ENCODE data around the gene DCLK2. TPM values are rescaled to one million over a fixed set of nuclear protein-coding genes. Genes with fewer than 3 reads are reported as not detected.

The DCLK2 gene
- total and polyA plus RNA-seq, 2 experiments from 2014 or later: 3.2 to 4.8 TPM

DNA sequence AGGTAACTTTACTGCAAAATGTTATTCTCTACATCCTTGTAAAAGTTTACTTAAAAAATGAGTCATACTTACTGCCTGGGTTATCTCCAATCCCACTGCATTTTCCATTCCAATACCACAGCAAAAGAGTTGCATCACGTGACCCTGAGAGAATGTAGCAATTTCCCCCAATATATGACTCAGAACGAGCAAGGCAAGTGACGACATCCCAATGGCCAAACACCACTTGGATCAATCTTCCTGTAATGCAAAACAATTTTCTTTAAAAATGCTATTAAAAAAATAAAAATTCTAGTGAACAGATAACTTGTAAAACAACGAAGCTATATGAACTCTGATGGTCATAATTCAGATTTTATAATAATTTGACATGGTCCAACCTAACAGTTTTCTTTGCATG, 224.3 kb downstream of the DCLK2 start:
- H3K36me3 ChIP-seq: no peaks in the 10 kb centered on the region
- no peak overlapping the region for H3K4me3 ChIP-seq
- no peaks in the 10 kb centered on the region for H3K27me3 ChIP-seq
- H3K4me1 ChIP-seq (ENCODE audit: low read depth): no peaks in the 10 kb centered on the region
- no peak overlapping the region for H3K27ac ChIP-seq
- peak in 1 of 2 donors; percentile 95 for DNase-seq (ENCODE audit: low read depth in 1 of 2, low spot score in 1 of 2)
- TF ChIP-seq CTCF (IDR thresholded peaks at IDR 0.05; ENCODE audit: low read depth, low read length): no peak
- H3K9me3 ChIP-seq (ENCODE audit: low read depth): no peaks in the 10 kb centered on the region

DNA sequence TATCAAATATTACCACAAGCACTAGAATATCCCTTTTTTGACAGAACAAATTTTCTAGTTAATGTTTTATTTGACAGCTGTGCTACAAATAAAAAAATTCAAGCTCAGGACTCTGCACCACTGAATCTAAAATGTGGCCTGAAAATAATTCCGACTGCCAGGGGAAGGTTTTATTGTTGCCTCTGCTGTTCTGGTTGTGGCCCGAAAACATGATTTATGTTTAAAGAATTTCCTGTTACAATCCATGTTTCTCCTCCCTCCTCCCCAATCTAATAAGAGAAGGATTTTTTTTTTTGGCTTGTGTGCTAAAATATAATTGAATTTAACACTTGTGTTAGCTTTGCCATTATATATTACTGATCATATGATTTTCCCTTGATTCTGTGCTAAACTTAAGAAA, 227.8 kb downstream of the DCLK2 start:
- Histone ChIP-seq H3K36me3 (no peaks in the 10 kb centered on the region), H3K9me3 (ENCODE audit: low read depth) (no peaks in the 10 kb centered on the region), H3K4me3 (no peak overlapping the region), H3K27me3 (no peaks in the 10 kb centered on the region), H3K4me1 (ENCODE audit: low read depth) (peaks cover 6% of the 10 kb centered on the region), H3K27ac (no peak overlapping the region)
- DNase-seq (ENCODE audit: low read depth in 1 of 2, low spot score in 1 of 2): peak in 1 of 2 donors; percentile 80
- TF ChIP-seq CTCF (IDR thresholded peaks at IDR 0.05; ENCODE audit: low read depth, low read length): no peak

- no peaks in the 10 kb centered on the region for H3K27me3 ChIP-seq
- TF ChIP-seq CTCF (IDR thresholded peaks at IDR 0.05; ENCODE audit: low read depth, low read length): no peak
- H3K27ac ChIP-seq: no peak overlapping the region
- H3K9me3 ChIP-seq (ENCODE audit: low read depth): no peaks in the 10 kb centered on the region
- H3K36me3 ChIP-seq: no peaks in the 10 kb centered on the region
- H3K4me3 ChIP-seq: no peak overlapping the region
- H3K4me1 ChIP-seq (ENCODE audit: low read depth): peaks cover 6% of the 10 kb centered on the region
- no peak for DNase-seq (ENCODE audit: low read depth in 1 of 2, low spot score in 1 of 2)
Measured at GRCh38 chr4:150306719-150307118, 228.5 kb downstream of the DCLK2 start.
